Loucy (cell line): ENCODE measurements around the gene RXRA.

Experiments used
- H2AFZ ChIP-seq: fragments of 200-600 bp; sonication (generic); 2 replicates; pipeline ENCODE4 v1.6.0; 2016; ENCODE audit warnings: antibody characterized with exemption, mild to moderate bottlenecking, low read length, moderate library complexity
- H3F3A ChIP-seq: fragments of 200-600 bp; 2 replicates; pipeline ENCODE4 v1.6.0; 2016; ENCODE audit warnings: antibody characterized with exemption, low read depth, mild to moderate bottlenecking
- H3K27me3 ChIP-seq: fragments of 200-600 bp; sonication (generic); 2 replicates; pipeline ENCODE4 v1.6.1; 2014; ENCODE audit warnings: low read length, mild to moderate bottlenecking; ENCODE audit not compliant: insufficient read depth, poor library complexity, severe bottlenecking
- H3K36me3 ChIP-seq: fragments of 200-600 bp; sonication (generic); 2 replicates; pipeline ENCODE4 v1.6.1; 2016; ENCODE audit warnings: low read length; ENCODE audit not compliant: insufficient read depth
- H3K4me1 ChIP-seq: fragments of 200-600 bp; sonication (generic); 2 replicates; pipeline ENCODE4 v1.5.1; 2014; ENCODE audit warnings: low read length, mild to moderate bottlenecking; ENCODE audit not compliant: insufficient read depth, poor library complexity, severe bottlenecking
- H3K4me2 ChIP-seq: fragments of 200-600 bp; sonication (generic); 2 replicates; pipeline ENCODE4 v1.6.0; 2014; ENCODE audit warnings: antibody characterized with exemption, low read length, low read depth, mild to moderate bottlenecking; ENCODE audit not compliant: poor library complexity, severe bottlenecking
- H3K4me3 ChIP-seq: fragments of 200-600 bp; sonication (generic); 2 replicates; pipeline ENCODE4 v1.5.1; 2014; ENCODE audit warnings: low read length, mild to moderate bottlenecking, mixed read lengths; ENCODE audit not compliant: poor library complexity, severe bottlenecking
- H3K79me2 ChIP-seq: fragments of 200-600 bp; sonication (generic); 2 replicates; pipeline ENCODE4 v1.6.1; 2014; ENCODE audit warnings: low read length; ENCODE audit not compliant: insufficient read depth
- H3K9ac ChIP-seq: fragments of 200-600 bp; sonication (generic); 2 replicates; pipeline ENCODE4 v1.6.0; 2014; ENCODE audit warnings: mild to moderate bottlenecking, low read depth, low read length, moderate library complexity; ENCODE audit not compliant: poor library complexity, severe bottlenecking
- H3K9me2 ChIP-seq: fragments of 200-600 bp; sonication (generic); replicated peaks from 2 replicates; pipeline ENCODE4 v1.6.1; 2016; ENCODE audit warnings: low read depth, low read length, mixed read lengths
- H3K9me3 ChIP-seq: fragments of 200-600 bp; sonication (generic); 2 replicates; pipeline ENCODE4 v1.6.1; 2014; ENCODE audit warnings: mild to moderate bottlenecking, antibody characterized with exemption, low read length, low read depth; ENCODE audit not compliant: insufficient read depth
- H4K20me1 ChIP-seq: fragments of 200-600 bp; sonication (generic); 2 replicates; pipeline ENCODE4 v1.6.0; 2014; ENCODE audit warnings: antibody characterized with exemption, low read length, mild to moderate bottlenecking; ENCODE audit not compliant: insufficient read depth, poor library complexity, severe bottlenecking
- CTCF ChIP-seq: fragments of 200-600 bp; sonication (generic); conservative IDR thresholded peaks from 2 replicates; pipeline ENCODE4 v1.5.1; 2014; ENCODE audit warnings: mild to moderate bottlenecking, antibody characterized with exemption, low read length
- EZH2phosphoT487 ChIP-seq: fragments of 200-600 bp; IDR thresholded peaks from 2 replicates; pipeline ENCODE4 v1.6.1; 2018; ENCODE audit warnings: antibody characterized with exemption, mild to moderate bottlenecking, moderate library complexity, borderline replicate concordance

Gene RXRA

GRCh38 chr9:134398756-134399155 is 72.5 kb downstream of the RXRA start:
- H3K4me2 ChIP-seq = peak overlapping the region; percentile 27
- H2AFZ ChIP-seq = no peak overlapping the region
- no peaks in the 10 kb centered on the region for H3K9me2 ChIP-seq
- H3K36me3 ChIP-seq = peaks cover 13% of the 10 kb centered on the region
- H4K20me1 ChIP-seq = peaks cover 4% of the 10 kb centered on the region
- no peak overlapping the region for H3K4me3 ChIP-seq
- no peaks in the 10 kb centered on the region for H3K27me3 ChIP-seq
- H3F3A ChIP-seq = peaks cover 4% of the 10 kb centered on the region; the same call in 1 of the 2 replicates
- TF ChIP-seq EZH2phosphoT487 (no peak), CTCF (no peak)
- H3K79me2 ChIP-seq = peaks cover 93% of the 10 kb centered on the region
- peaks cover 79% of the 10 kb centered on the region for H3K4me1 ChIP-seq
- peaks cover 4% of the 10 kb centered on the region; the same call in 1 of the 2 replicates for H3K9me3 ChIP-seq
- peak overlapping the region; percentile 89 for H3K9ac ChIP-seq

GRCh38 chr9:134399435-134400056 is 73.3 kb downstream of the RXRA start:
- H3F3A ChIP-seq = peaks cover 4% of the 10 kb centered on the region; the same call in 1 of the 2 replicates
- peaks cover 13% of the 10 kb centered on the region for H3K36me3 ChIP-seq
- peaks cover 4% of the 10 kb centered on the region for H4K20me1 ChIP-seq
- H3K9me3 ChIP-seq = peaks cover 4% of the 10 kb centered on the region; the same call in 1 of the 2 replicates
- H3K79me2 ChIP-seq = peaks cover 90% of the 10 kb centered on the region
- peaks cover 78% of the 10 kb centered on the region for H3K4me1 ChIP-seq
- H3K4me3 ChIP-seq = no peak overlapping the region
- no peak for TF ChIP-seq EZH2phosphoT487
- peak; percentile 80 for TF ChIP-seq CTCF
- H3K27me3 ChIP-seq = no peaks in the 10 kb centered on the region
- H2AFZ ChIP-seq = no peak overlapping the region
- peak overlapping the region; percentile 22 for H3K4me2 ChIP-seq
- no peak overlapping the region for H3K9ac ChIP-seq
- H3K9me2 ChIP-seq = no peaks in the 10 kb centered on the region

GRCh38 chr9:134400283-134400682 is 74.0 kb downstream of the RXRA start:
- Histone ChIP-seq H3K9me2 (no peaks in the 10 kb centered on the region), H3K27me3 (no peaks in the 10 kb centered on the region), H4K20me1 (peaks cover 4% of the 10 kb centered on the region), H3K4me1 (peaks cover 78% of the 10 kb centered on the region), H3K4me2 (peak overlapping the region; percentile 22), H3K9me3 (peaks cover 4% of the 10 kb centered on the region; the same call in 1 of the 2 replicates), H3K9ac (no peak overlapping the region), H3K4me3 (no peak overlapping the region), H2AFZ (no peak overlapping the region), H3K79me2 (peaks cover 90% of the 10 kb centered on the region), H3F3A (peaks cover 4% of the 10 kb centered on the region; the same call in 1 of the 2 replicates), H3K36me3 (peaks cover 16% of the 10 kb centered on the region)
- TF ChIP-seq EZH2phosphoT487 (no peak), CTCF (no peak)
